Amniotic epithelial cell (primary cell): Measurements from ENCODE around the gene ELSPBP1.
"Not testable (repeated sequence)": the region's sequence is repeated elsewhere in the genome, so short reads cannot be mapped to it uniquely, and the experiment has no call there.

Experiments used
- DNase-seq: peaks from one replicate; pipeline ENCODE4 v3.0.0-alpha.2; 2010; ENCODE audit warnings: low read depth

ELSPBP1 gene

DNA sequence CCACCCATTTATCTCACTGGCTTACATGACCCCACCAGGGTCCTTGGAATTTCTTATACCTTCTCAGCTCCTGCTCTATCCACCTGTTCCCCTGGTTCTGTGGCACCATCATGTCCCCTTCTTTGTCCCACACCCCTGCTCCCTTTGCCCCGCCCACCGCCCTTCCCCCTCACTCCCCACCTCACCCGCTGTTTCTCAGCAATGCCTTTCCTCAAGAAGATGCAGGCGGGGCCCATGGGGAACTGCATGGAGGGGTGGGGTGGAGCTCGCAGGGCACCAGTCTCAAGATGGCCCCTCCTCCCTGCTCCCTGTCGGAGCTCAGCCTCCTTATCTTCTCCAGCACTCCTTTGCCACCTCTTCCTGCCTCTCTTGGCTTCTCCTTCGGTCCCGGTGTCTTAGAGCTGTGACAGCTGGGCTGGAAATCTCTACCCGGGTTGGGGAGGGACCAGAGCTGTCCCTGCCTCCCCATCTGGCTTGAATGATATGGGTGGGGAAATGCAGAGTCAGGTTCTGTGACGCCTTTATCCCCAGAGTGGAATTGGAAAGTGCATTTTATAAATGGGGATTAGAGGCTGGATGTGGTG is 49.3 kb downstream of the ELSPBP1 start, which contains the start of gene CABP5:
CABP5 (minus strand) TSS at position 405 of the 584 bp plus-strand sequence; CDS start at position 248, 157 bp downstream.
- no peak for DNase-seq

DNA sequence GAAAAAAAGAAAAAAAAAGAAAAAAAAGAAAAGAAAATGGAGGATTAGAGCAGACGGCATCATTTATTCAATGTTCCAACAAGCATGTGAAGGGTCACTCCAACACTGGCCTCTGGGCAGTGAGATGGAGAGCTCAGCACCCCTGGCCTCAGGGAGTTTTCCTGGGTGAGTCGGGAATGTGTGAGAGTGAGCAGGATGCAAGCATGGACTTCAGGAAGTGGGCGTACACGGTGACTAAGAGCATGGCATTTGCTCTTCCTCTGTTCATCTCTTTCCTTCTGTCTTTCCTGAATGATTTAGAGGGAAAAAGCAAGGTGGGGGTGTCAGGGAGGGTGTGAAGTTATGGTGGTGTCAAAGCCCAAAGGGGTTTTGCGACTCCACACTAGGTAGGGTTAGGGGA is 50.1 kb downstream of the ELSPBP1 start:
- DNase-seq = no peak

DNA sequence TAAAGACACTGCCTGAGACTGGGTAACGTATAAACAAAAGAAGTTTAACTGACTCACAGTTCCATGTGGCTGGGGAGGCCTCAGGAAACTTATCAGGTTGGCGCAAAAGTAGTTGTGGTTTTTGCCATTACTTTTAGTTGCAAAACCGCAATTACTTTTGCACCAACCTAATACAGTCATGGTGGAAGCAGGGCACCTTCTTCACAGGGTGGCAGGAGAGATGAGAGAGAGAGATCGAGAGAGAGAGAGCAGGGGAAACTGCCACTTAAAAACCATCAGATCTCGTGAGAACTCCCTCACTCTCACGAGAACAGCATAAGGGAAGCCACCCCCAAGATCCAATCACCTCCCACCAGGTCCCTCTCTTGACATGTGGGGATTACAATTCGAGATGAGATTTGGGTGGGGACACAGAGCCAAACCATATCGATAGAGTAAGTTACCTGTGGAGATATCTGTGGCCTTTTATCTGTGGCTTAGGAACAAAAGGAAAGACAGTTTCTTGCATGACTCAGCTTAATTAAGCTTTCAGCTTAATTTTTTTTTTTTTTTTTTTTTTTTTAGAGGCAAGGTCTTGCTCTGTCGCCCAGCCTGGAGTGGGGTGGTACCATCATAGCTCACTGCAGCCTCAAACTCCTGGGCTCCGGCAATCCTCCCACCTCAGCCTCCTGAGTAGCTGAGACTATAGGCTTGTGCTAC is 57.1 kb downstream of the ELSPBP1 start:
- no peak for DNase-seq

DNA sequence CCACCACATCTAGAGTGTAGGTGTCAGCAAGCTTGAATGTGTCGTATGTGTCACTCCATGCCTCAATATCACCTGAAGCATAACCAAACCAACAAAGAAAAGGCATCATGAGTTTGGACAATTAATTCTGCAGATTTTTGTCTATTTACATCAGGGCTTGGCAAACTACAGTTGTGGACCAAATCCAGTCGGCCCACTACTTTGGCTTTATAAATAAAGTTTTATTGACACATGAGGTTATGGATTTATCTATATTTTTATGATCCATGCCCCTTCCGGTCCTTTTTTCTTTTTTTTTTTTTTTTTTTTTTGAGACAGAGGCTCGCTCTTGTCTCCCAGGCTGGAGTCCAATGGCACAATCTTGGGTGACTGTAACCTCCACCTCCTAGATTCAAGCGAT is 58.6 kb downstream of the ELSPBP1 start:
- no peak for DNase-seq

DNA sequence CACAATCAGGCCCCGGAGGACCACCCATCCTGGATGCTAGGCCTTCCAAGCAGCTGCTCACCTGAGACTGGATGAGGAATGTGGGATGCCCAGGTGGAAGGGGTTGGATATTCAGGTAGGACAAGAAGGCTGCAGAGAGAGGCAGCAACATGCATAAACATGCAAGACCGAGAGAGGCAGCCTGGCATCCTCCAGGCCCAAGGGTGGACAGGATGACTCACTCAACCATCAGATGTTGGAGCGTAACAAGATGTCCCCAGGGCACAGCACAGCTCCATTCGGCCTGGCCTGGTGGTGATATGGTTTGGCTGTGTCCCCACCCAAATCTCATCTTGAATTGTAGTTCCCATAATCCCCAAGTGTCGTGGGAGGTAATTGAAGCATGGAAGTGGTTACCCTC is 59.4 kb downstream of the ELSPBP1 start:
- DNase-seq = no peak

DNA sequence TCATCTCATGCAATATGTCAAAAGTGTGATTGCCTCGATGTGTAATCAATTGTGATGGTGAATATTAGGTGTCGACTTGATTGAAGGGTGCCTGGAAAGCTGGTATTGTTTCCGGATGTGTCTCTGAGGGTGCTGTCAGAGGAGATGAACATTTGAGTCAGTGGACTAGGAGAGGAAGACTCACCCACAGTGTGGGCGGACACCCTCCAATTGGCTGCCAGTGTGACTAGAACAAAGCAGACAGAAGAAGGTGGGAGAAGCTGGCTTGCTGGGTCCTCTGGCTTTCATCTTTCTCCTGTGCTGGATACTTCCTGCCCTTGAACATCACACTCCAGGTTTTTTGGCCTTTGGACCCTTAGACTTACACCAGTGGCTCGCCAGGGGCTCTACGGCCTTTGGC is 64.9 kb downstream of the ELSPBP1 start:
- no peak for DNase-seq

DNA sequence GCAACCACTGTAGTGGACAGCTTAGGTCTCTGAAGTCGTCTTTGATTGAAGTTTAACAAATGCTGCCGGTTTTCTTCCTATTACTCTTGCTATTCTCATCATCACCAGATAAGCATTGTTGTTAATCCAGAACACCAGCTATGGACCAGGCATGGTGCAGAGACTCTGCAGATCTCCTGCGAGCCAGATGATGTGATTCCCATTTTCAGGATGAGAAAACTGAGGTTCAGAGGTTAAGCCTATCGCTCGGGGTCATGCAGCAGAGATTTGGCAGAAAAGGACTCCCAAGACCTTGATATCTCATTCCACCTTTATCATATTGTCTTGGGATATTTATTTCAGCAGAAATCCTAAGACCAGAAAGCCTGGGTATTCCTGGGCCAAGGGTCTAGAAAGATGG is 65.9 kb downstream of the ELSPBP1 start:
- DNase-seq = no peak

DNA sequence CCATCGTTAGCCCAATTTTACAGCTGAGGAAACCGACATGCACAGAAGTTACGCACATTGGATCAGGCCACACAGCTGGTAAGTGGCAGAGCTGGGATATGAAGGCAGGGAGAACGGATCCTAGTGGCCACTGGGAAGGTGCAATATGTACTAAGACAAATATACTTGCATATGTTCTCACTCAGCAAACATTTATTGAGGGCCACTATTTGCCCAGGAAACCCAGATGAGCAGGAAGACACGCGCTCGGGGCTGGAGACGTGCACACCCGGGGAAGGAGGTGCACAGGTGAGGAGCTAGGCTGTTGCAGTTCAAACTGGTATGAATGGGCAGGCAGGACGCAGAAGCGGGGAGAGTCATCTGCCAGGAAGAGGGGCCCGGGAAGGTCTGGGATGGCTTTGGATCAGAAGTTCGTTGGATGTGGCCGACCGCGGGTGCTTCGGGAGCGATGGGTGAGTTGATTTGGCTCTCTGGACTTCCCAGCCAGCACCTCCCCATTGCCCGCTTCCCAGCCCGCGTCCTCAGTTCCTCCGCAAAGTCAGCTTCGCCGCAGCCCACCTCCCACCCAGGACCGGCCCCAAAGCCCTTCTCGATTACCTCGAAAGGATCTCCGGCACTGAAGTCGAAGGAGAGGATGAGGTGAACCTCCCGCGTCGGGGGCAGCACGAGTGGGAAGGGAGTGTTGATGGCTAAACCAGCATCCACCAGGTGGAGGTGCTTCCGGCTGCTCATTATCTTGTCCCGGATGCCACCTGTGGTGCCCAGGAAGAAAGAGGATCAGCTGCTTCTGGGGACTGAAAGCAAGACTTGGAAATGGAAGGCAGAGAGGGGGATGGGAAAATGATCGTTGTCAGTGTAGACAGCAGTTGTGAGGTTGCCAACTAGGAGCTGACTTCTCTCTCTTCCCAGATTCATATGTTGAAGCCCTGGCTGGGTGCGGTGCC is 67.2 kb downstream of the ELSPBP1 start:
- DNase-seq = no peak

DNA sequence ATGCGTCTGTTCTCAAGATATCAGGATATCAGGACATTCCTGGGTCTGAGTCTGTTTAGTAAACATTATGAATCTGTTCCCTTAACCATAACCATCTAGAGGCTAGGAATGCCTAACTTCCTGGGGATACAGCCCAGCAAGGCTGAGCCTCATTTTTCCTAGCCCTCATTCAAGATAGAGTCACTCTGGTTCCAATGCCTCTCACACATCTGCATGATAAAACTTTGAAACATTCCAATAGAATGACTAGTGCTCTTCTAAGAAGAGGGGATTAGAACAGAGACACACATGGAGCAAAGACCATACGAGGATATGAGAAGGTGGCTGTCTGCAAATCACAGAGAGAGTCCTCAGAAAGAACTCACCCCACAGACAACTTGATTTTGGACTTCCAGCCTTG is 70.1 kb downstream of the ELSPBP1 start:
- DNase-seq = peak; percentile 15

DNA sequence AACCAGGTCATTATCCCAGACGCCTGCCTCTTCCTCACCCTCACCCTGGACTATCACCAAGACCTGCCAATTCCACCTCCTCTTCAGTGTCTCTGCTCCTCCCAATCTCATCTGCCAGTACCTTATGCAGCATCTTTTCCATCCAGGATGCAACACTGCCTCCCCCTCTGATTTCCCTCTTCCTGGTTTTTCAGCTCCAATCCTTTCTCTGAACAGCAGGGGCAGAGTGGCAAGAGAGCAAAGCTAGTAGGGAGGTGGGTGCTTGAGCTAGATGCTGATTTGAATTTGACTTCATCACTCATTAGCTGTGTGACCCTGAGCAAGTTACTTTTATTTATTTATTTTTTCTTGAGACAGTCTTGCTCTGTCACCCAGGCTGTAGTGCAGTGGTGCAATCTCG is 75.0 kb downstream of the ELSPBP1 start:
- DNase-seq = no peak

DNA sequence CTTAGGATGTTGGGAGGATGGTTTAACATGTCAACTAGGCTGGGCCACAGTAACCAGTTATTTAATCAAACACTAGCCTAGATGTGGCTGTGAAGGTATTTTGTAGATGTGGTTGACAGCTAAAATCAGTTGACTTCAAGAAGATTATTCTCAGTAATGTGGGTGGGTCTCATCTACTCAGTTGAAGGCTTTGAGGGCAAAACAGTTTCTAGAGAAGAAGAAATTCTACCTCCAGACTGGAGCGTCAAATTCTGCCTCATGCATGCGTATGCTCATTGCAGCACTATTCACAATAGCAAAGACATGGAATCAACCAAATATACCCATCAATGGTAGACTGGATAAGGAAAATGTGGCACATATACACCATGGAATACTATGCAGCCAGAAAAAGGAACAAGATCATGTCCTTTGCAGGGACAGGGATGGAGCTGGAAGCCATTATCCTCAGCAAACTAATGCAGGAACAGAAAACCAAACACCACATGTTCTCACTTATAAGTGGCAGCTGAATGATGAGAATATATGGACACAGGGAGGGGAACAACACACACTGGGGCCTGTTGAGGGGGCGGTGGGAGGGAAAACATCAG is 75.8 kb downstream of the ELSPBP1 start:
- not testable (repeated sequence) for DNase-seq
